NCI-H510A (cell line): ENCODE measurements around the gene ARSH.
"Not testable (repeated sequence)": the region's sequence is repeated elsewhere in the genome, so short reads cannot be mapped to it uniquely, and the experiment has no call there.

Experiments
- DNase-seq: peaks from one replicate; lab custom pipeline; 2025; lab: John Stamatoyannopoulos, UW

Gene ARSH

DNA sequence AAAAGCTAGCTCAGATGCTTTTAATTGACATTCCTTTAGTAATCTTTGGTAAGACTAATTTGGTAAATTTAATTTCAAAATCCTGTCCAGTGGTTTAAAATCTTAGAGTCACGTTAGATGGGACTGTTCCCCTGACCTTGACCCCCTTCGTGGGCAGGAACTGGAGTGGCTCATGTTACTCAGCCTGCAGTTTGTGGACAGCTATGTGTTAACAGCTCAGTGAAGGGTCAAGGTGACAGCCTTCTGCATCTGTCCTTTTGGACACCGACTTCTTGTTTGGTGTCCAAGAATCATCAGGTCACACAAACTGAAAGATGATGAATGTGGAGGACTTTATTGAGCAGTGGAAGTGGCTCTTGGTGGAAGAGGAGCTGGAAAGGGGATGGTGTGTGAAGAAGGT, 37.9 kb downstream of the ARSH start:
- DNase-seq: no peak

GRCh38 chrX:3044671-3045070, 38.3 kb downstream of the ARSH start:
- DNase-seq: no peak

DNA sequence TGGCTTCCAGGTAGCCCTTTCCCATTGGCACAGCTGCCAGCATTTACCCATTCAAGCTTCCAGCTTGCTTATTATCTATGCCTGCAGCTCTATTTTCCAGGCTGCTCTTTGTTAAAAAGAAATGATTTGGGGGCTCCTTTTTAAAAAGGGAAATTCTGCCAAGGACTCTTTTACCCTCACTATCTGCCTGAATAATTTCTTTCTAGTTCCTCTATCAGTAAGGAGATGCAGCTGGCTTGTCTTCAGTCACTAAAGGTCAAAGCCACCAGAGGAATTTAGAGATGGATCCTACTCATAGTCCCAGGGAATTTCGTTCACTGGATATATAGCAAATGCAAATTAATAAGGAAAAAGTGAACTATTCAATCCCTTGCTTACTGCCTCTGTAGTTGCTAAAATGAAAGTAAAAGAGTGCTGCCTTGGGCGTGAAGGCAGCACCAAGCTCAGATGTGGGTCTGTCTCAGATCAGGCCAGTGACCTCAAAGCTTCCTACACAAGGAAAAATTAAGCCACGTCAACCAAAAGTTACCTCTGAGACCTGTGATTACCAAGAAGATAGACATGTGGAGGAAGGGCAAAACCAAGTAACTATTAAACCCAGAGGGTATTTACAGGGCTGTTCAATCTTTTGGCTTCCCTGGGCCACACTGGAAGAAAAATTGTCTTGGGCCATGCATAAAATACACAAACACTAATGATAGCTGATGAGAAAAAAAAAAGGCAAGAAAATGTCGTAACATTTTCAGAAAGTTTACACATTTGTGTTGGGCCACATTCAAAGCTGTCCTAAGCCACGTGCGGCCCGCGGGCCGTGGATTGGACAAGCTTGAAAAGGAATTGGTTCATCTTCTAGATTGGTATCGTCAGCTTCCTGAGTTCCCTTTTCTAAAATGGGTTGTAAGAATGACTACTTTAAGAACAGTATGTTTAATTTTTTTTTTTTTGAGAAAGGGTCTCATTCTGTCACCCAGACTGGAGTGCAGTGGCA, 40.2 kb downstream of the ARSH start:
- no peak for DNase-seq

GRCh38 chrX:3050523-3051175, 44.3 kb downstream of the ARSH start:
- not testable (repeated sequence) for DNase-seq

GRCh38 chrX:3052860-3053259, 46.5 kb downstream of the ARSH start:
- no peak for DNase-seq

DNA sequence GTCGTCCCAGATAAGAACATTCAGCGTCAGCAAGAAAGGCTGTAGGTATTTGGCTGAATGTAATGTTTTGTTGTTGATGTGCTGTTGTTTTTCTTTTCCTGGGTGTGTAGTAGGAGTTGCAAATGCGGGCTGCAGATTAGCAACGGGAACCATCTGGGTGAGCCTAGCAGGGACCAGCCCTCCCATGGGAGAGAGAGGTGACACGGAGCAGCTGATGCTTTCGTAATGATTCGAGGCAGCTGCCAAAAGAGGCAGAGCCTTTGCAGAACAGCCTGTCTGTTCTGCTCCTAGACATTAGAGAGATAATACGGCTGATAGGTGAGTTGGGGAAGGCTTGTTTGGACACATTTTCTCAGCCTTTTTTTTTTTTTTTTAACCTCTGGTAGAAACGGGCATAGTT, 60.2 kb downstream of the ARSH start:
- no peak for DNase-seq

GRCh38 chrX:3075959-3076358, 69.6 kb downstream of the ARSH start:
- DNase-seq: no peak

DNA sequence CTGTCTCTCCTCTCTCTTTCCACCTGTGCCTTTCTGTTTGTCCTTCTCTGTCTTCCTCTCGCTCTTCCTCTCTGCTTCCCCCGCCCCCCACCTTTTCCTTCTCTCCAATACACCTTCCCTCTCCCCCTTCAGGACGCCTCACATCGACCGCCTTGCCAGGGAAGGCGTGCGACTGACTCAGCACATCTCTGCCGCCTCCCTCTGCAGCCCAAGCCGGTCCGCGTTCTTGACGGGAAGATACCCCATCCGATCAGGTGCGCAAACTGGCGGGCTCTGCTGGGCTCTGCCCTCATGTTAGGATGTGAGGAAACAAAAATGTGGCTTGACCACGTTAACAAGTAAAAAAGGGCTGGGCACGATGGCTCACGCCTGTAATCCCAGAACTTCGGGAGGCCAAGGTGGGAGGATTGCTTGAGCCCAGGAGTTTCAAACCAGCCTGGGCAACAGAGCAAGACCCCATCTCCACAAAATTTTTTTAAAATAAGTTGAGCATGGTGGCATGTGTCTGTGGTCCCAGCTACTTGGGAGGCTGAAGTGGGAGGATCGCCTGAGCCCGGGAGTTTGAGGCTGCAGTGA, 70.2 kb downstream of the ARSH start:
- DNase-seq: no peak
